ENCODE measurements around the gene TTC28. TPM values are rescaled to one million over a fixed set of nuclear protein-coding genes. Genes with fewer than 3 reads are reported as not detected.
"Not testable (repeated sequence)": the region's sequence is repeated elsewhere in the genome, so short reads cannot be mapped to it uniquely, and the experiment has no call there.

TTC28 gene
- total RNA-seq, 1 donor from 2014 or later: 46.2 TPM

DNA sequence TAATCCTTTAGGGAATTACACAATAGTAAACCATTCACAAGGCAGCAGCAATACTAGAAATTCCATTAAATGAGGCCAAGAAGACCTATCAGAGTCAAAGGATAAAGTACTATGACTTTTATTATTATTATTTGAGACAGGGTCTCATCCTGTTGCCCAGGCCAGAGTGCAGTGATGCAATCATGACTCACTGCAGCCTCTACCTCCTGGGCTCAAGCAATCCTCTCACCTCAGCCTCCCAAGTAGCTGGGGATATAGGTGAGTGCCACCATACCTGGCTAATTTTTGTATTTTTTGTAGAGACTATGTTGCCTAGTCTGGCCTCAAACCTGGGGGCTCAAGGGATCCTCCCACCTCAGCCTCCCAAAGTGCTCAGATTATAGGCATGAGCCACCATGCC is 51.8 kb downstream of the TTC28 start:
- Histone ChIP-seq H3K27me3 (no peaks in the 10 kb centered on the region), H3K4me1 (peaks cover 19% of the 10 kb centered on the region), H3K9me3 (ENCODE audit: low read depth) (no peaks in the 10 kb centered on the region), H3K4me2 (no peak overlapping the region), H3K9ac (no peak overlapping the region), H3K36me3 (no peaks in the 10 kb centered on the region), H3K4me3 (no peak overlapping the region), H3F3A (ENCODE audit: low read depth) (peaks cover 21% of the 10 kb centered on the region), H3K79me2 (ENCODE audit: low read depth) (peaks cover 17% of the 10 kb centered on the region), H3K27ac (no peak overlapping the region), H4K20me1 (ENCODE audit: low read depth) (no peaks in the 10 kb centered on the region), H2AFZ (replicated peaks) (no peak overlapping the region)
- Mint-ChIP-seq H3K36me3 (peaks cover 12% of the 10 kb centered on the region), H3K9me3 (no peaks in the 10 kb centered on the region), H3K4me1 (peaks cover 16% of the 10 kb centered on the region), H3K27ac (no peak overlapping the region), H3K27me3 (ENCODE audit: insufficient read depth, low read depth) (no peaks in the 10 kb centered on the region), H3K4me3 (no peak overlapping the region)
- DNase-seq (ENCODE audit: low spot score): no peak
- no peak for TF ChIP-seq EZH2phosphoT487 (IDR thresholded peaks at IDR 0.05)
- TF ChIP-seq, protein P1, sequence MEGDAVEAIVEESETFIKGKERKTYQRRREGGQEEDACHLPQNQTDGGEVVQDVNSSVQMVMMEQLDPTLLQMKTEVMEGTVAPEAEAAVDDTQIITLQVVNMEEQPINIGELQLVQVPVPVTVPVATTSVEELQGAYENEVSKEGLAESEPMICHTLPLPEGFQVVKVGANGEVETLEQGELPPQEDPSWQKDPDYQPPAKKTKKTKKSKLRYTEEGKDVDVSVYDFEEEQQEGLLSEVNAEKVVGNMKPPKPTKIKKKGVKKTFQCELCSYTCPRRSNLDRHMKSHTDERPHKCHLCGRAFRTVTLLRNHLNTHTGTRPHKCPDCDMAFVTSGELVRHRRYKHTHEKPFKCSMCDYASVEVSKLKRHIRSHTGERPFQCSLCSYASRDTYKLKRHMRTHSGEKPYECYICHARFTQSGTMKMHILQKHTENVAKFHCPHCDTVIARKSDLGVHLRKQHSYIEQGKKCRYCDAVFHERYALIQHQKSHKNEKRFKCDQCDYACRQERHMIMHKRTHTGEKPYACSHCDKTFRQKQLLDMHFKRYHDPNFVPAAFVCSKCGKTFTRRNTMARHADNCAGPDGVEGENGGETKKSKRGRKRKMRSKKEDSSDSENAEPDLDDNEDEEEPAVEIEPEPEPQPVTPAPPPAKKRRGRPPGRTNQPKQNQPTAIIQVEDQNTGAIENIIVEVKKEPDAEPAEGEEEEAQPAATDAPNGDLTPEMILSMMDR (IDR thresholded peaks at IDR 0.05): no peak
- no peak for TF ChIP-seq EZH2 (IDR thresholded peaks at IDR 0.05)

DNA sequence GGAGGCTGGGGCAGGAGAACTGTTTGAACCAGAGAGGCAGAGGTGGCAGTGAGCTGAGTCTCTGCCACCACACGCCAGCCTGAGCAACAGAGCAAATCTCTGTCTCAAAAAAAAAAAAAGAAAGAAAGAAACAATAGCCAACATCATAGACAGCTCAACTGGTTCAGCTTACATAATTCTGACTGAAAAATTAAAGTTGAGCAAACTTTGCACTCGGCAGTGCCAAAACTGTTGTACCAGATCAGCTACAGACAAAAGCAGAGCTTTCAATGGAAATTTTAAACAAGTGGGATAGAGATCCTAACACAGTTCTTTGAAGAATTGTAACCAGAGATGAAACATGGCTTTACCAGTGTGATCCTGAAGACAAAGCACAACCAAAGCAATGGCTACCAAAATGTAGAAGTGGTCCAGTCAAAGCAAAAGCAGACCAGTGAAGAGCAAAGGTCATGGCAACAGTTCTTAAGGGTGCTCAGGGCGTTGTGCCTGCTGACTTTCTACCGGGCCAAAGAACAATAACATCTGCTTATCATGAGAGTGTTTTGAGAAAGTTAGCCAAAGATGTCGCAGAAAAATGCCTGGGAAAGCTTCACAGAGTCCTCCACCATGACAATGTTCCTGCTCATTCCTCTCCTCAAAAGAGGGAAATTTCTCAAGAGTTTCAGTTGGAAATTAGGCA is 59.3 kb downstream of the TTC28 start:
- H3K9ac ChIP-seq: no peak overlapping the region
- Mint-ChIP-seq H3K9me3 (no peaks in the 10 kb centered on the region), H3K27me3 (ENCODE audit: insufficient read depth, low read depth) (no peaks in the 10 kb centered on the region), H3K27ac (no peak overlapping the region), H3K36me3 (peaks cover 32% of the 10 kb centered on the region), H3K4me3 (no peak overlapping the region), H3K4me1 (peaks cover 10% of the 10 kb centered on the region)
- no peaks in the 10 kb centered on the region for H3K9me3 ChIP-seq (ENCODE audit: low read depth)
- peaks cover 5% of the 10 kb centered on the region for H4K20me1 ChIP-seq (ENCODE audit: low read depth)
- no peaks in the 10 kb centered on the region for H3K36me3 ChIP-seq
- TF ChIP-seq EZH2 (IDR thresholded peaks at IDR 0.05) (no peak), EZH2phosphoT487 (IDR thresholded peaks at IDR 0.05) (no peak)
- TF ChIP-seq, protein P1 (IDR thresholded peaks at IDR 0.05): no peak
- no peaks in the 10 kb centered on the region for H3K27me3 ChIP-seq
- no peaks in the 10 kb centered on the region for H3F3A ChIP-seq (ENCODE audit: low read depth)
- H3K4me3 ChIP-seq: no peak overlapping the region
- no peak overlapping the region for H3K4me2 ChIP-seq
- DNase-seq (ENCODE audit: low spot score): no peak
- H3K27ac ChIP-seq: peak overlapping the region; percentile 16
- no peak overlapping the region for H2AFZ ChIP-seq (replicated peaks)
- no peaks in the 10 kb centered on the region for H3K4me1 ChIP-seq
- peaks cover 21% of the 10 kb centered on the region for H3K79me2 ChIP-seq (ENCODE audit: low read depth)

DNA sequence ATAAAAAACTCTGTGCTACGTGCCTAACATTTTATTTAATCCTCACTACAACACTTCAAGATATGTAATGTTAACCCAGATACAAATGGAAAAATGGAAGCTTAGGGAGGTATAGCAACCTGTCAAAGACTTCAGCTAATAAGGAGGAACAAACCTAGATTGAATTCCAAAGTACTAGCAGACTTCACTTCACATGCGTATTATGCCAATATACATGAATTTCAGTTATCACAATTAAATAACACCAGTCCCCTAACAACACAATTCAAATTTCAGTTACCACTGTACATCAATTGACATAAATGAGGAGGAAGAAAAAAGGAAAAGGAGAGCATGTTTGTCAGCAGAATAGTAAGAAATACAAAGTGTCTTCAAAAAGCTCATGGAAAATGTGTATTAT is 60.4 kb downstream of the TTC28 start:
- Mint-ChIP-seq H3K27me3 (ENCODE audit: insufficient read depth, low read depth) (no peaks in the 10 kb centered on the region), H3K9me3 (peaks cover 8% of the 10 kb centered on the region), H3K36me3 (peaks cover 36% of the 10 kb centered on the region), H3K4me1 (peaks cover 10% of the 10 kb centered on the region), H3K27ac (no peak overlapping the region), H3K4me3 (no peak overlapping the region)
- TF ChIP-seq, protein P1 (IDR thresholded peaks at IDR 0.05): no peak
- TF ChIP-seq EZH2 (IDR thresholded peaks at IDR 0.05): no peak
- no peak for TF ChIP-seq EZH2phosphoT487 (IDR thresholded peaks at IDR 0.05)
- no peaks in the 10 kb centered on the region for H3K9me3 ChIP-seq (ENCODE audit: low read depth)
- no peaks in the 10 kb centered on the region for H3K4me1 ChIP-seq
- H3K4me2 ChIP-seq: no peak overlapping the region
- H2AFZ ChIP-seq (replicated peaks): no peak overlapping the region
- H4K20me1 ChIP-seq (ENCODE audit: low read depth): peaks cover 5% of the 10 kb centered on the region
- H3K4me3 ChIP-seq: no peak overlapping the region
- no peaks in the 10 kb centered on the region for H3F3A ChIP-seq (ENCODE audit: low read depth)
- H3K36me3 ChIP-seq: no peaks in the 10 kb centered on the region
- no peak overlapping the region for H3K9ac ChIP-seq
- peaks cover 33% of the 10 kb centered on the region for H3K79me2 ChIP-seq (ENCODE audit: low read depth)
- no peak for DNase-seq (ENCODE audit: low spot score)
- H3K27ac ChIP-seq: no peak overlapping the region
- no peaks in the 10 kb centered on the region for H3K27me3 ChIP-seq

DNA sequence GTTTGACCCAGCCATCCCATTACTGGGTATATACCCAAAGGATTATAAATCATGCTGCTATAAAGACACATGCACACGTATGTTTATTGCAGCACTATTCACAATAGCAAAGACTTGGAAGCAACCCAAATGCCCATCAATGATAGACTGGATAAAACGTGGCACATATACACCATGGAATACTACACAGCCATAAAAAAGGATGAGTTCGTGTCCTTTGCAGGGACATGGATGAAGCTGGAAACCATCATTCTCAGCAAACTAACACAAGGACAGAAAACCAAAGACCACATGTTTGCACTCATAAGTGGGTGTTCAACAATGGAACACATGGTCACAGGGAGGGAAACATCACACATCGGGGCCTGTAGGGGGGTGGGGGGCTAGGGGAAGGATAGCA is 64.2 kb downstream of the TTC28 start:
- not testable (repeated sequence) for H3K4me3 Mint-ChIP-seq; H3K9ac ChIP-seq; H3K27ac Mint-ChIP-seq; H3K36me3 ChIP-seq; H4K20me1 ChIP-seq (ENCODE audit: low read depth); H3K4me3 ChIP-seq; H3K27ac ChIP-seq; H3K9me3 ChIP-seq (ENCODE audit: low read depth); H3K27me3 ChIP-seq; H3K4me1 ChIP-seq; H3K4me2 ChIP-seq; H3F3A ChIP-seq (ENCODE audit: low read depth); H3K27me3 Mint-ChIP-seq (ENCODE audit: insufficient read depth, low read depth); DNase-seq (ENCODE audit: low spot score); H2AFZ ChIP-seq (replicated peaks)
- Mint-ChIP-seq H3K9me3 (peaks cover 42% of the 10 kb centered on the region), H3K4me1 (peaks cover 12% of the 10 kb centered on the region), H3K36me3 (peaks cover 61% of the 10 kb centered on the region)
- H3K79me2 ChIP-seq (ENCODE audit: low read depth): peaks cover 43% of the 10 kb centered on the region
